ENCODE results near the gene PELI2.

The PELI2 gene

DNA sequence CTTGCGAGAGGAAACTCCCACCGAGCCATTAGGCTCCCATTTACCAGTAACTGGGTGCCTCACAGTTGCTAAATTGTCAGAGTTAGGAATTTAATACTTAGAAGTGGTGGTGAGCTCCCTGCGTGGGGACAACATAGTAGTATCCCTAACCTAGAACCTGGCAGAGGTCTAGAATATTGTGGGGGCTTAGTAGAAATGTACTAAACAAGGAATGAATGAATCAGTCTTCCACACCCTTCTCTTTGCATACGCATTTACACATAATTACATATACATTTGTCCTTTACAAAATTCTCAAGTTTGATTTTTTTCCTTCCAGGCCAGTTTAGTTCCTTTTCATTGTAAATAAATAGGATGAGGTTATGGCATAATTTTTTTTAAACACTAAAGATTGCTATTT, 24.1 kb downstream of the PELI2 start:
- H3K27ac ChIP-seq (ENCODE audit: low read depth, low read length), result no peak overlapping the region
- no peaks in the 10 kb centered on the region for H3K9me3 ChIP-seq (ENCODE audit: control insufficient read depth in 1 of 2, low read length in 2 of 2)
- no peak overlapping the region for H3K9ac ChIP-seq (ENCODE audit: low read depth in 1 of 2, low read length in 2 of 2)
- no peaks in the 10 kb centered on the region for H3K36me3 ChIP-seq (ENCODE audit: control insufficient read depth in 1 of 2, insufficient read depth in 2 of 2, low read length in 2 of 2)
- no peak overlapping the region for H3K4me3 ChIP-seq (ENCODE audit: low read depth in 1 of 2, low read length in 2 of 2)
- peaks cover under 1 to 7% of the 10 kb centered on the region in 2 donors for H3K4me1 ChIP-seq (ENCODE audit: control insufficient read depth in 1 of 2, insufficient read depth in 2 of 2, low read length in 2 of 2)
- H3K27me3 ChIP-seq (ENCODE audit: control insufficient read depth in 1 of 2, insufficient read depth in 2 of 2, low read length in 2 of 2), result no peaks in the 10 kb centered on the region

GRCh38 chr14:56143025-56143424, 24.8 kb downstream of the PELI2 start:
- Histone ChIP-seq H3K36me3 (ENCODE audit: control insufficient read depth in 1 of 2, insufficient read depth in 2 of 2, low read length in 2 of 2) (no peaks in the 10 kb centered on the region), H3K4me3 (ENCODE audit: low read depth in 1 of 2, low read length in 2 of 2) (no peak overlapping the region), H3K27me3 (ENCODE audit: control insufficient read depth in 1 of 2, insufficient read depth in 2 of 2, low read length in 2 of 2) (no peaks in the 10 kb centered on the region), H3K27ac (ENCODE audit: low read depth, low read length) (no peak overlapping the region), H3K4me1 (ENCODE audit: control insufficient read depth in 1 of 2, insufficient read depth in 2 of 2, low read length in 2 of 2) (peaks cover 7 to 12% of the 10 kb centered on the region in 2 donors), H3K9me3 (ENCODE audit: control insufficient read depth in 1 of 2, low read length in 2 of 2) (no peaks in the 10 kb centered on the region), H3K9ac (ENCODE audit: low read depth in 1 of 2, low read length in 2 of 2) (no peak overlapping the region)

- no peak overlapping the region for H3K4me3 ChIP-seq (ENCODE audit: low read depth in 1 of 2, low read length in 2 of 2)
These were observed 26.0 kb downstream of the PELI2 start for GRCh38 chr14:56144176-56144575.

GRCh38 chr14:56145181-56145769, 27.1 kb downstream of the PELI2 start:
- no peak overlapping the region for H3K4me3 ChIP-seq (ENCODE audit: low read depth in 1 of 2, low read length in 2 of 2)
- H3K27me3 ChIP-seq (ENCODE audit: control insufficient read depth in 1 of 2, insufficient read depth in 2 of 2, low read length in 2 of 2), result no peaks in the 10 kb centered on the region
- no peak overlapping the region for H3K27ac ChIP-seq (ENCODE audit: low read depth, low read length)
- H3K4me1 ChIP-seq (ENCODE audit: control insufficient read depth in 1 of 2, insufficient read depth in 2 of 2, low read length in 2 of 2), result peaks cover 15 to 23% of the 10 kb centered on the region in 2 donors
- no peaks in the 10 kb centered on the region for H3K36me3 ChIP-seq (ENCODE audit: control insufficient read depth in 1 of 2, insufficient read depth in 2 of 2, low read length in 2 of 2)
- H3K9ac ChIP-seq (ENCODE audit: low read depth in 1 of 2, low read length in 2 of 2), result no peak overlapping the region
- H3K9me3 ChIP-seq (ENCODE audit: control insufficient read depth in 1 of 2, low read length in 2 of 2), result no peaks in the 10 kb centered on the region

More at GRCh38 chr14:56144176-56144575, 26.0 kb downstream of the PELI2 start:
- peaks cover 15 to 22% of the 10 kb centered on the region in 2 donors for H3K4me1 ChIP-seq (ENCODE audit: control insufficient read depth in 1 of 2, insufficient read depth in 2 of 2, low read length in 2 of 2)
- no peak overlapping the region for H3K27ac ChIP-seq (ENCODE audit: low read depth, low read length)
- no peaks in the 10 kb centered on the region for H3K27me3 ChIP-seq (ENCODE audit: control insufficient read depth in 1 of 2, insufficient read depth in 2 of 2, low read length in 2 of 2)
- H3K36me3 ChIP-seq (ENCODE audit: control insufficient read depth in 1 of 2, insufficient read depth in 2 of 2, low read length in 2 of 2), result no peaks in the 10 kb centered on the region
- no peak overlapping the region for H3K9ac ChIP-seq (ENCODE audit: low read depth in 1 of 2, low read length in 2 of 2)
- H3K9me3 ChIP-seq (ENCODE audit: control insufficient read depth in 1 of 2, low read length in 2 of 2), result no peaks in the 10 kb centered on the region

DNA sequence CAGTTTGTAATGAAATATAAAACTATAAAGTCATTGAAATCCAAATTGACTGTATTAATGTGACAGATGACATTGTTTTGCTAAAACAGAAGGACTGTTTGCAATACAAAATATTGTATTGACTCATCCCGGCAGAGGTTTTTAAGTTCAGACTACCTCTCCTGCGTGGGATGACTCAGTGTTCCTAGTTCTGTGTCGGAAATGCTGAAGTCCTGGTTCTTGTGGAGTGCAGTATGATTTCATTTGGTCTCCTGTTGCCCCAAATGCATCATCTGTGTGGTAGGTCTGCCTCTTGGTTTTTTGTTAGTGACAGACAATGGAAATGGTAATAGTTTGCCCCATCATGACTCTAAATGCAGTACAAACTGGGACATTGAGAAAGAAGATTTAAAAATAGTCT, 27.8 kb downstream of the PELI2 start:
- H3K4me1 ChIP-seq (ENCODE audit: control insufficient read depth in 1 of 2, insufficient read depth in 2 of 2, low read length in 2 of 2), result peaks cover 15 to 23% of the 10 kb centered on the region in 2 donors
- no peak overlapping the region for H3K27ac ChIP-seq (ENCODE audit: low read depth, low read length)
- no peak overlapping the region for H3K9ac ChIP-seq (ENCODE audit: low read depth in 1 of 2, low read length in 2 of 2)
- no peak overlapping the region for H3K4me3 ChIP-seq (ENCODE audit: low read depth in 1 of 2, low read length in 2 of 2)
- no peaks in the 10 kb centered on the region for H3K27me3 ChIP-seq (ENCODE audit: control insufficient read depth in 1 of 2, insufficient read depth in 2 of 2, low read length in 2 of 2)
- no peaks in the 10 kb centered on the region for H3K36me3 ChIP-seq (ENCODE audit: control insufficient read depth in 1 of 2, insufficient read depth in 2 of 2, low read length in 2 of 2)
- H3K9me3 ChIP-seq (ENCODE audit: control insufficient read depth in 1 of 2, low read length in 2 of 2), result no peaks in the 10 kb centered on the region

- Histone ChIP-seq H3K4me1 (ENCODE audit: control insufficient read depth in 1 of 2, insufficient read depth in 2 of 2, low read length in 2 of 2) (peaks cover 15 to 23% of the 10 kb centered on the region in 2 donors), H3K36me3 (ENCODE audit: control insufficient read depth in 1 of 2, insufficient read depth in 2 of 2, low read length in 2 of 2) (no peaks in the 10 kb centered on the region), H3K4me3 (ENCODE audit: low read depth in 1 of 2, low read length in 2 of 2) (no peak overlapping the region), H3K9me3 (ENCODE audit: control insufficient read depth in 1 of 2, low read length in 2 of 2) (no peaks in the 10 kb centered on the region), H3K27me3 (ENCODE audit: control insufficient read depth in 1 of 2, insufficient read depth in 2 of 2, low read length in 2 of 2) (no peaks in the 10 kb centered on the region), H3K27ac (ENCODE audit: low read depth, low read length) (no peak overlapping the region), H3K9ac (ENCODE audit: low read depth in 1 of 2, low read length in 2 of 2) (no peak overlapping the region)
These were observed 29.2 kb downstream of the PELI2 start for GRCh38 chr14:56147449-56147848.

DNA sequence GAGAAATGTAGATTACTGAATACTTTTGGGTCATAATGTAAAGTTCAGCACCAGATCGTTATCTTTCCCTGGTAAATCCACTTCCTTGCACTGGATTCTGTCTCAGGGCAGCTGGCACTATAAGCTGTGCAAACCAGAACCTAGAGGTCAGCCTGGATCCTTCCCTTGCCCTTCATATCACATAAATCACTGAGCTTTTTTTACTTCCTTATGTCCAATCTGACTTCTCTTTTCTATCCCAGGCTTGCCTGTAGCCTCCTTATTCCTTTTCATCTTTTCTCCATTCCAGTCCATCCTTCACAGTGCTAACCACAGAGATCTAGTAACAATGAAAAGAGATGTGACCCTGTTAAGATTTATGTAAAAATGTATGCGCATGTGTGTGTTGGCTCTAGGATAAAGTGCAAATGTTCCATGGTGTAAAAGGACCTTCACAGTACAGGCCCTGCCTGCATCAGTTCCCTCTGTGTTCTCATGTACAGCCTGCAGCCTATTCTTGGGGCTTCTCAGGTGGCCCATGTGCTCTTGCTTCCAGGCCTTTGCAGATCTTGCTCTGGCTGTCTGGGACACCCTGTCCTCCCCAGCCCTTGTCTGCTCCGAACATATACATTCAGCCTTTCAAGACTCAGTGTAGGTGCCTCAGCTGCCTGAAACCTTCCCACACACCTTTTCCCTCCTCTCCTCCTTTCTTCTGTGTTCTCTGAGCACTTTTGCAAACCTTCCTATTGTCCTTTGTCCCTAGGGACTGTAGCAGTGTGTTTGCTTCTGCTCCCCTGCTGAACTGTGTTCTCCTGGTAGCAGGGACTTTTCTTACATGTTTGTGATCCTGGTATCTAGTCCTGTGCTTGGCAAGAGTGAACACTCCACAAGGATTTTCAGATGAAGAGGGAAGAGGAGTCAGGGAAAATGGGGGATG, 30.0 kb downstream of the PELI2 start:
- Histone ChIP-seq H3K27ac (ENCODE audit: low read depth, low read length) (no peak overlapping the region), H3K27me3 (ENCODE audit: control insufficient read depth in 1 of 2, insufficient read depth in 2 of 2, low read length in 2 of 2) (no peaks in the 10 kb centered on the region), H3K4me1 (ENCODE audit: control insufficient read depth in 1 of 2, insufficient read depth in 2 of 2, low read length in 2 of 2) (peaks cover 15 to 23% of the 10 kb centered on the region in 2 donors), H3K36me3 (ENCODE audit: control insufficient read depth in 1 of 2, insufficient read depth in 2 of 2, low read length in 2 of 2) (no peaks in the 10 kb centered on the region), H3K9me3 (ENCODE audit: control insufficient read depth in 1 of 2, low read length in 2 of 2) (no peaks in the 10 kb centered on the region), H3K4me3 (ENCODE audit: low read depth in 1 of 2, low read length in 2 of 2) (no peak overlapping the region), H3K9ac (ENCODE audit: low read depth in 1 of 2, low read length in 2 of 2) (no peak overlapping the region)

GRCh38 chr14:56149151-56149550, 30.9 kb downstream of the PELI2 start:
- no peaks in the 10 kb centered on the region for H3K36me3 ChIP-seq (ENCODE audit: control insufficient read depth in 1 of 2, insufficient read depth in 2 of 2, low read length in 2 of 2)

DNA sequence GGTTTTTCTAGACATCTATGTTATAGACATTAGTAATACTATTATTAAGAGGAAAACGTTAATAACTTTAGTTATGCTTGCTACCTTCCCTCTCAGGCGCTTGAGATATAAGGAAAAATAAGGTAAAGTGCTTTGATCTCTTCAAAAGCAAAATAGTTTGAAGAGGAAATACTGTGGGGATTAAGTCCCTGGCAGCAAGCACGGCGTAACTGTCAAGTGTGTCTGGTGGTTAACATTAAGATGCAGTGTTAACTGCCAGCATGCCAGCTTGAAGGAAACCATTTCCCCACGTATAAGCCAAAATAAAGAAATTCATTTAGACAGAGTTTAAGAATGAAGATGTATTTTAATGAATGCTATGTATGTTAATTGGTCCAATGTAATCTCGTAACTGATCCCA, 31.8 kb downstream of the PELI2 start:
- Histone ChIP-seq H3K4me1 (ENCODE audit: control insufficient read depth in 1 of 2, insufficient read depth in 2 of 2, low read length in 2 of 2) (peaks cover 15 to 16% of the 10 kb centered on the region in 2 donors), H3K9me3 (ENCODE audit: control insufficient read depth in 1 of 2, low read length in 2 of 2) (no peaks in the 10 kb centered on the region), H3K4me3 (ENCODE audit: low read depth in 1 of 2, low read length in 2 of 2) (no peak overlapping the region), H3K27me3 (ENCODE audit: control insufficient read depth in 1 of 2, insufficient read depth in 2 of 2, low read length in 2 of 2) (no peaks in the 10 kb centered on the region), H3K9ac (ENCODE audit: low read depth in 1 of 2, low read length in 2 of 2) (no peak overlapping the region), H3K27ac (ENCODE audit: low read depth, low read length) (no peak overlapping the region), H3K36me3 (ENCODE audit: control insufficient read depth in 1 of 2, insufficient read depth in 2 of 2, low read length in 2 of 2) (no peaks in the 10 kb centered on the region)

More at GRCh38 chr14:56149151-56149550, 30.9 kb downstream of the PELI2 start:
- Histone ChIP-seq H3K4me1 (ENCODE audit: control insufficient read depth in 1 of 2, insufficient read depth in 2 of 2, low read length in 2 of 2) (peaks cover 15 to 17% of the 10 kb centered on the region in 2 donors), H3K9ac (ENCODE audit: low read depth in 1 of 2, low read length in 2 of 2) (no peak overlapping the region), H3K4me3 (ENCODE audit: low read depth in 1 of 2, low read length in 2 of 2) (no peak overlapping the region), H3K27ac (ENCODE audit: low read depth, low read length) (no peak overlapping the region), H3K9me3 (ENCODE audit: control insufficient read depth in 1 of 2, low read length in 2 of 2) (no peaks in the 10 kb centered on the region), H3K27me3 (ENCODE audit: control insufficient read depth in 1 of 2, insufficient read depth in 2 of 2, low read length in 2 of 2) (no peaks in the 10 kb centered on the region)

- H3K27ac ChIP-seq (ENCODE audit: low read depth, low read length), result no peak overlapping the region
- no peaks in the 10 kb centered on the region for H3K9me3 ChIP-seq (ENCODE audit: control insufficient read depth in 1 of 2, low read length in 2 of 2)
- H3K9ac ChIP-seq (ENCODE audit: low read depth in 1 of 2, low read length in 2 of 2), result no peak overlapping the region
- H3K36me3 ChIP-seq (ENCODE audit: control insufficient read depth in 1 of 2, insufficient read depth in 2 of 2, low read length in 2 of 2), result no peaks in the 10 kb centered on the region
- no peaks in the 10 kb centered on the region for H3K27me3 ChIP-seq (ENCODE audit: control insufficient read depth in 1 of 2, insufficient read depth in 2 of 2, low read length in 2 of 2)
- H3K4me1 ChIP-seq (ENCODE audit: control insufficient read depth in 1 of 2, insufficient read depth in 2 of 2, low read length in 2 of 2), result peaks cover 15 to 16% of the 10 kb centered on the region in 2 donors
- H3K4me3 ChIP-seq (ENCODE audit: low read depth in 1 of 2, low read length in 2 of 2), result no peak overlapping the region
These were observed 32.6 kb downstream of the PELI2 start for GRCh38 chr14:56150645-56151345.

Measured in duodenal mucosa (tissue), 2 donors.